Measurements from ENCODE around the gene PDCD7.
A peak's percentile ranks its signal among the peaks of the same experiment; 100 is the strongest.
"Not testable (repeated sequence)": the region's sequence is repeated elsewhere in the genome, so short reads cannot be mapped to it uniquely, and the experiment has no call there.

PDCD7 gene

DNA sequence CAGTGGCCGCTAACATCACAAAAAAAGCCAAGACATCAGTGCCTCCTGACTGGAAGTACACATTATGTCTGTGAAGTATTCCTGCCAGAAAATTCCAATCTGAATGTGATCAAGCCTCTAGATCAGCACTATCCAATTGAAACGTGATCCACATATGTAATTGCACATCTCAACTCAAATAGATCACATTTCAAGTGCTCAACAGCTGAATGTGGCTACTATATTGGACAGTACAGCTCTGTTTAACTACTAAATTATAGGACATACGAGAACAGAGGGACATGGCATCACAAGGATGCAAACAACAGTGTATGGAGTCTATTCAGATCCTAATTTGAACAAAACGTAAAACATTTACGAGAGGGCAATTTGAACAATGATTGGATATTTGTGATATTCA is 18.1 kb downstream of the PDCD7 start:
- DNase-seq, result peak; percentile 83

DNA sequence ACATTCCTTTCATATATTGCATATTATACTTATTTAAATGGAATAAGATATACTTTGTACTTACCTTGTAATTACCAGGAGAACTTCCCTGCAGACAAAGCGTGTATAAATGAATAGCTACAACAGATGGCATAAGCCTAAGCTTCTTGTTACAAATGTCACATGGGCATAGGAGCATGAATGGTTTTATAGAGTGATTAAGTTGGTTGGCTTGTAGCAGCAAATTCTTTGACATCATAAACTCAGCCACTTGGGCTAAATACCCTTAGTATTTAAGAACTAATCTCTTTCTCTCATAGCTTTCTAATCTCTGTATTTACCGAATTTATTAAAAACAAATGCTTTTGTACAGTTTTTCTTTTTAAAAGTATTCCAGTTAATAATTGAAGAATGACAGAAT is 18.5 kb downstream of the PDCD7 start, which contains the start of gene UBAP1L:
Gene UBAP1L (minus strand): TSS at position 115 of the 400 bp plus-strand sequence. CDS start 8,985 bp downstream, outside the sequence.
- DNase-seq, result no peak

- DNase-seq, result no peak
These were observed 22.8 kb downstream of the PDCD7 start for GRCh38 chr15:65110676-65111292.

- DNase-seq, result no peak
These were observed 27.5 kb downstream of the PDCD7 start for GRCh38 chr15:65106011-65106590.

- DNase-seq, result no peak
These were observed 28.6 kb downstream of the PDCD7 start for GRCh38 chr15:65105038-65105437.

DNA sequence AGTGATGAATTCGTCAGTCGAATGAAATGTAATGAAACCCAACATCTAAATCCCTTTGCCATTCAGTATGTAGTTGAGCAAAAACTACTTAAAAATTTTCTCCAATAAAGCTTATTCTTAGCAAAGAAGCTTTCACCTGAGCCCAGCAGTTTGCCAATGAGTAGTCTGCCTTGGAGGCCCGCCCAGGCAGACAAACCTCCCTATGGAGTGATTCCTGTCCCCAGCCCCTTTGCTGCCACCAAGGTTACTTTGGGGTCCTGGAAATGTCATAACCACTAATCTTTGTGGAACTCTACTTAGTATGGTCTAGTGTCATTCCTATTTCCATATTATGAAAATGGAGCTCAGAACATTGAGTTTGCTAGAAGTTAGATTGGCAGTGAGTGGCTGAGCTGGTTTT is 30.7 kb downstream of the PDCD7 start:
- DNase-seq, result no peak

GRCh38 chr15:65101891-65102708 is 31.5 kb downstream of the PDCD7 start:
- DNase-seq, result no peak

GRCh38 chr15:65101411-65101890 is 32.2 kb downstream of the PDCD7 start:
- no peak for DNase-seq

DNA sequence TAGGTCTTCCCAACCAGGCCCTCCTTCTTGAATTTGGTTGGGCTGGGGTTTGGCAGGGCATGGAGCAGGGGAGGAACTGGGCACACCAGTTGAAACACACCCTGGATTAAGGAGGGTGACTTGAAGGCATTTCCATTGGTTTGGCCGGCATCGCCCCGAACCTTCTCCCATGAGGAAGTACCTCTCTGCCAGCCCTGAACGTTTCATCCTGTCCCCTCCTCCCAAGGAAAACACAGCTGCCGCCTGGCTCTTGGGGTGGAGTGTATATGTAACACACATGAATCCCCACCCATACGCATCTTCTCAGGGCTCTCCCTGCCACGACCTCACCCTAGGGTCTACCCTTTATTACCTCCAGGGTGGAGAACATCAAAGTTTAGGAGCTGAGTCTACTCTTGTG is 33.2 kb downstream of the PDCD7 start:
- no peak for DNase-seq

DNA sequence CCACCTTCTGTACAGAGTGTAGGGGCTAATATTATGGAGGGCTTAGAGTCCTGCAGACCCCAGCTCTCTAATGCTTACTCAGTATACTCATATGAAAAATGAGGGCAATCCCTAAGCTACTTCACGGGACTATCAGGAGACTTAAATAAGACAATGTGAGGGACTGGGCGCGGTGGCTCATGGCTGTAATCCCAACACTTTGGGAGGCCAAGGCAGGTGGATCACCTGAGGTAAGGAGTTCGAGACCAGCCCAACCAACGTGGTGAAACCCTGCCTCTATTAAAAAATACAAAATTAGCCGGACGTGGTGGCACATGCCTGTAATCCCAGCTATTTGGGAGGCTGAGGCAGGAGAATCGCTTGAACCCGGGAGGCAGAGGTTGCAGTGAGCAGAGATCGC is 33.8 kb downstream of the PDCD7 start:
- DNase-seq, result not testable (repeated sequence)

DNA sequence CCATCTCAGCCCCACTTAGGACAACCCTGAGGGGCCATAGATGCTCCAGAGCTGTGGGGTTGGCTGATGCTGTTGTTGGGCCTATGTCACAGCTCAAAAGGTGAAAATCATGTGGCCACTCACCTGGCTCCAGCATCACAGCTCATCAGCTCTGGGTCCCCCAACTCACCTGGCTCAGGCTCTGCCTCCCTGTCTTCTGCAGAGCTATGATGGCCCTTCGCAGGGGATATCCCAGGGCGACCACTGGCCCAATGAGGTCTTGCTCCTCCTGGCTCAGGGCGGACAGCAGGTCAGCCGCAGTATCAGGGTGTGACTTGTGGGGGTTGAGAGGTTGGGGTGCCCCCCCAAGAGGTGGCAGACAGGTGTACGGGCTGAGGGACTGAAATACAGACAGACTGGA is 34.3 kb downstream of the PDCD7 start:
- no peak for DNase-seq

GRCh38 chr15:65097651-65098263 is 35.9 kb downstream of the PDCD7 start:
- DNase-seq, result no peak

- DNase-seq, result no peak
These were observed 36.9 kb downstream of the PDCD7 start for GRCh38 chr15:65096481-65097385.

DNA sequence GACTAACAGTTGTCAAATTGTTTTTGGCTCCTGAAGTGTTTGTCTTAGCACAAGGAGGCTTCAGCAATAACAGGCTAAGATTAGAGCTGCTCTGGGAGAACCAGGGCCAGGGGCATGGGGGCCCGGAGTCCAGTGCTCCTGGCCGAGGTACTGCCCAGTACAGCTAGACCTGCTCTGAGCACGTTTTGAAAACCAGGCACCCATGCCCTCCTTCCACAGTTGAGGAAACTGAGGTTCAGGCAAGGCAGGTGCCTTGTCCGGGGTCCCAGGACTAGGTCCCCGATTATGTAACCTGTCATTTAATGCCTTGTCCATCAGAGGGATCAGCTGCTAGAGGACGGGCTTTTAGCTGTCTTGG is 37.9 kb downstream of the PDCD7 start:
- DNase-seq, result no peak

GRCh38 chr15:65095011-65095746 is 38.4 kb downstream of the PDCD7 start:
- DNase-seq, result no peak

- DNase-seq, result no peak
These were observed 39.2 kb downstream of the PDCD7 start for GRCh38 chr15:65094294-65094995.

- DNase-seq, result not testable (repeated sequence)
These were observed 39.8 kb downstream of the PDCD7 start for GRCh38 chr15:65093793-65094170.

DNA sequence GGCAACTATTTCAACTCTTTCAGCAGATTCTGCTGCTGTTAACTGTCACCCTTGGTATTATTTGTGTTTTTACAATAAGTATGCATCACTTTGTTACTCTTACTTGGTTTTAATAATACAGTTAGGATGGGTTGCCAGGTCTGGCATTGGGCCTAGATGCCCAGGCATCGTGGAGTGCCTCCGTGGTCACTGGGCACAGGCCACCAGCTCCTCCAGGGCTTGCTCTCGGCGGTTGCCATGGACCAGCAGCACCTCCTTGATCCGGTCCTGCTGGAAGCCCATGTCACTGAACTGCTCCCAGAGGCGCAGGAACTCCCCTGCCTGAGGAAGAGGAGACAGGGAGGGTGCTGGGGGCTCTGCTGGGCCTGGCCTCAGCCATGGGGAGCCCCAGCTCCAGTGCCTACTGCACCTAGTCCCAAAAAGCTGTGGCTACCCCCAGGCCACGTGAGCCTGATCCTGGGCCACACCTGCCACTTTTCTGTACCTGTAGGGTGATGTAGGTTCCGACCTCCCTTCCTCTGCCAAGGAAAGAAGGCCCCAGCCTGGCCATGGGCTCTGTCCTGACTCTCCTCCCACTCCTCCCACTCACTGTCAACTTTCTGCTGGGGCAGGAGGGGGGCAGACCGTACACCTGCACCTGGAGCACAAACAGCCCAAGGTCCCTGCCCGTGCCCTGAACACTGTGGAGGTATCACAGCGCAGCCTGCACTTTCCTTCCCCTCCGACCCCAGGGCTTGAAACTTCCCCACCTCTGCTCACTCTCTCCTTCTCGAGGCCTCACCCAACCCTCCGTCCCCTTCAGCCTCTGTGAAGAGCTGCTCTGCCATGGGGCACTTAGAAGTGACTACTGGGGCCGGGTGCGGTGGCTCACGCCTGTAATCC is 40.5 kb downstream of the PDCD7 start:
- DNase-seq, result no peak

GRCh38 chr15:65091946-65092770 is 41.5 kb downstream of the PDCD7 start:
- DNase-seq, result no peak
